CD4-positive, alpha-beta T cell (primary cell): ENCODE data around the gene CTSC. TPM values are rescaled to one million over a fixed set of nuclear protein-coding genes. Genes with fewer than 3 reads are reported as not detected.

Source experiments
- ATAC-seq: fragments of 200-7000 bp; cut with Tn5 transposase; one replicate; pipeline ENCODE4 v1.10.0; 2022; ENCODE audit warnings: mild to moderate bottlenecking; ENCODE audit not compliant: poor library complexity
- CTCF ChIA-PET: fragments of 350-600 bp; sonication (Branson Sonifier 250); formaldehyde crosslinking; loops from one replicate; lab custom pipeline; 2021; ENCODE audit warnings: antibody characterized with exemption, inconsistent platforms; lab: Charles Lee
- POLR2A ChIA-PET: fragments of 350-600 bp; sonication (Branson Sonifier 250); formaldehyde crosslinking; loops from one replicate; lab custom pipeline; 2021; ENCODE audit warnings: antibody characterized with exemption, inconsistent platforms; lab: Charles Lee
- DNase-seq, 14 experiments: peaks; one replicate each; pipeline ENCODE4 v3.0.0-alpha.2; 2013 to 2020; ENCODE audit warnings: mixed read lengths in 2 of 14
- H3K27ac ChIP-seq, 2 donors: one replicate each; pipeline versions ENCODE4 v1.5.1 to v1.7.0; 2013; ENCODE audit warnings: low read length in 2 of 2, low read depth in 1 of 2, mild to moderate bottlenecking in 1 of 2
- H3K27me3 ChIP-seq, 2 experiments: 1 replicate in 1 of 2; 2 replicates in 1 of 2; pipeline versions ENCODE4 v1.6.1 to v1.7.0; 2013; ENCODE audit warnings: low read length in 2 of 2, control low read depth in 1 of 2, mild to moderate bottlenecking in 1 of 2, moderate library complexity in 1 of 2; ENCODE audit not compliant: insufficient read depth in 2 of 2, control insufficient read depth in 1 of 2
- H3K36me3 ChIP-seq: one replicate; pipeline ENCODE4 v1.6.1; 2013; ENCODE audit warnings: low read length, control low read depth; ENCODE audit not compliant: insufficient read depth
- H3K4me1 ChIP-seq: one replicate; pipeline ENCODE4 v1.6.1; 2013; ENCODE audit warnings: low read length, control low read depth; ENCODE audit not compliant: insufficient read depth
- H3K4me3 ChIP-seq: one replicate; pipeline ENCODE4 v1.5.1; 2013; ENCODE audit warnings: mild to moderate bottlenecking, low read length, moderate library complexity
- H3K9me3 ChIP-seq, 2 experiments: 1 replicate in 1 of 2; 2 replicates in 1 of 2; pipeline versions ENCODE4 v1.6.1 to v1.7.0; 2013; ENCODE audit warnings: low read length in 2 of 2, mild to moderate bottlenecking in 2 of 2, control low read depth in 1 of 2, moderate library complexity in 1 of 2; ENCODE audit not compliant: control insufficient read depth in 1 of 2, insufficient read depth in 1 of 2
- H3K27ac Mint-ChIP-seq: one replicate; pipeline ENCODE4 v1.8.0; 2020; ENCODE audit warnings: mixed read lengths
- H3K27me3 Mint-ChIP-seq: one replicate; pipeline ENCODE4 v1.8.0; 2021; ENCODE audit warnings: mixed read lengths
- H3K36me3 Mint-ChIP-seq: one replicate; pipeline ENCODE4 v1.8.0; 2021; ENCODE audit warnings: low read depth, mixed read lengths
- H3K4me1 Mint-ChIP-seq: one replicate; pipeline ENCODE4 v1.8.0; 2021; ENCODE audit warnings: low read depth, mixed read lengths
- H3K4me3 Mint-ChIP-seq: one replicate; pipeline ENCODE4 v1.8.0; 2020; ENCODE audit warnings: mild to moderate bottlenecking, mixed read lengths
- H3K9me3 Mint-ChIP-seq: one replicate; pipeline ENCODE4 v1.8.0; 2020; ENCODE audit warnings: mixed read lengths
- intact Hi-C, 2 experiments: fragments of 100-400 bp; cut with DNase I in 1 of 2; cut with micrococcal nuclease in 1 of 2; formaldehyde crosslinking; loops; one replicate each; pipeline versions ENCODE4 v1.15.1 to v1.9.0; 2023 to 2025; cut with DNase I, micrococcal nuclease
- total RNA-seq, 174 experiments: library from RNA in 2 of 174; stranded (reverse) in 2 of 174; gene quantifications; one replicate each; pipeline ENCODE4 v1.2.3 and lab custom pipeline; 2021 to 2026
- TF ChIP-seq, protein P1 (sequence below): fragments of 200-600 bp; IDR thresholded peaks from one replicate; pipeline ENCODE4 v1.8.0; 2022; ENCODE audit warnings: antibody characterized with exemption, mild to moderate bottlenecking

The CTSC gene
- total RNA-seq, 2 experiments from 2014 or later: 28.5 to 32.6 TPM

DNA sequence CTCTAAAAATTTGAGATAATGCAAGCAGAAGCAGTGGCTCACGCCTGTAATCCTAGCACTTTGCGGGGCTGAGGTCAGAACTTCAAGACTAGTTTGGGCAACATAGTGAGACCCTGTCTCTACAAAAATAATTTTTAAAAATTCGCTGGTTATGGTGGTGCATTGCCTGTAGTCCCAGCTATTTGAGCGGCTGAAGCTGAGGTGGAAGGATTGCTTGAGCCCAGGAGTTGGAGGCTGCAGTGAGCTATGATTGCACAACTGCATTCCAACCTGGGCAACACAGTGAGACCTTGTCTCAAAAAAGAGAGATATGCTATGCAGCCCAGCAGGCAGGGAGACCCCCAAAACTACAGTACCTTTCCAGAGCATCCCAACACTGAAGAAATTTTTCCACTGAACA lies 2.3 kb downstream of the CTSC start:
- no peak for ATAC-seq
- Mint-ChIP-seq H3K27ac (peak overlapping the region; percentile 97), H3K4me3 (peak overlapping the region; percentile 91), H3K9me3 (no peaks in the 10 kb centered on the region), H3K27me3 (no peaks in the 10 kb centered on the region), H3K4me1 (peaks cover 90% of the 10 kb centered on the region), H3K36me3 (peaks cover 67% of the 10 kb centered on the region)
- H3K4me1 ChIP-seq: peaks cover 26% of the 10 kb centered on the region
- H3K9me3 ChIP-seq: no peaks in the 10 kb centered on the region
- POLR2A ChIA-PET: interaction anchor here (0.8 to 1.9 kb wide), 3 partner anchors 10 to 79 kb away, joined by 3 to 6 read pairs (median 3); no protein-coding TSS in a partner anchor
- intact Hi-C loops: loop anchor here in 1 of 2 experiments (10.0 kb wide), 1 partner anchor 510 kb away; no protein-coding TSS in a partner anchor
- no peaks in the 10 kb centered on the region for H3K27me3 ChIP-seq
- H3K36me3 ChIP-seq: peaks cover 46% of the 10 kb centered on the region
- TF ChIP-seq, protein P1, sequence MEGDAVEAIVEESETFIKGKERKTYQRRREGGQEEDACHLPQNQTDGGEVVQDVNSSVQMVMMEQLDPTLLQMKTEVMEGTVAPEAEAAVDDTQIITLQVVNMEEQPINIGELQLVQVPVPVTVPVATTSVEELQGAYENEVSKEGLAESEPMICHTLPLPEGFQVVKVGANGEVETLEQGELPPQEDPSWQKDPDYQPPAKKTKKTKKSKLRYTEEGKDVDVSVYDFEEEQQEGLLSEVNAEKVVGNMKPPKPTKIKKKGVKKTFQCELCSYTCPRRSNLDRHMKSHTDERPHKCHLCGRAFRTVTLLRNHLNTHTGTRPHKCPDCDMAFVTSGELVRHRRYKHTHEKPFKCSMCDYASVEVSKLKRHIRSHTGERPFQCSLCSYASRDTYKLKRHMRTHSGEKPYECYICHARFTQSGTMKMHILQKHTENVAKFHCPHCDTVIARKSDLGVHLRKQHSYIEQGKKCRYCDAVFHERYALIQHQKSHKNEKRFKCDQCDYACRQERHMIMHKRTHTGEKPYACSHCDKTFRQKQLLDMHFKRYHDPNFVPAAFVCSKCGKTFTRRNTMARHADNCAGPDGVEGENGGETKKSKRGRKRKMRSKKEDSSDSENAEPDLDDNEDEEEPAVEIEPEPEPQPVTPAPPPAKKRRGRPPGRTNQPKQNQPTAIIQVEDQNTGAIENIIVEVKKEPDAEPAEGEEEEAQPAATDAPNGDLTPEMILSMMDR: no peak
- peak overlapping the region; percentile 93 for H3K4me3 ChIP-seq
- no peak for DNase-seq
- no peak overlapping the region for H3K27ac ChIP-seq
- CTCF ChIA-PET: no interaction called here

DNA sequence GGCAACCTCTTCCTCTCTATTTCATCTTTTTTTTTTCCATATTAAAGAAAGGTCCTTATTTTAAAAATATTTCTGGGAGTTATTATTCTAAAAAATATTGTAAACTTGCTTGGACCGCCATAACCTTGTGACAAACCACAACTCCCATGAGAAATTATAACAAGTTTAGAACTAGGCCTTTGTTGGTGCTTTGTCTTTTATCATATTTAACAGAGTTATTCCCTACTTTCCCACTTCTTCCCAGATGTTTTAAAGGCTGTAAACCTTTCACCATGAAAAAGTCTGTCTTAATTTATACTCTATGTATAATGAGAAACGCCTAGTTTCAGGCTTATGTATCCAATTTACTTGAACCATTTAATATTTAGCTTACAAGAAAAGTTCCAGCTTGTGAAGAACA lies 3.7 kb downstream of the CTSC start:
- ATAC-seq (no peak), DNase-seq (no peak)
- Histone ChIP-seq H3K27ac (no peak overlapping the region), H3K4me3 (no peak overlapping the region), H3K27me3 (no peaks in the 10 kb centered on the region), H3K9me3 (no peaks in the 10 kb centered on the region), H3K36me3 (peaks cover 46% of the 10 kb centered on the region), H3K4me1 (peaks cover 30% of the 10 kb centered on the region)
- intact Hi-C loops: loop anchor here in 1 of 2 experiments (10.0 kb wide), 1 partner anchor 511 kb away; no protein-coding TSS in a partner anchor
- Mint-ChIP-seq H3K27ac (no peak overlapping the region), H3K27me3 (no peaks in the 10 kb centered on the region), H3K4me1 (peaks cover 89% of the 10 kb centered on the region), H3K9me3 (no peaks in the 10 kb centered on the region), H3K36me3 (peaks cover 81% of the 10 kb centered on the region), H3K4me3 (peak overlapping the region; percentile 22)
- CTCF ChIA-PET: no interaction called here
- POLR2A ChIA-PET: interaction anchor here (1.9 kb wide), 1 partner anchor 9 kb away, joined by 6 read pairs; no protein-coding TSS in a partner anchor
- TF ChIP-seq, protein P1: no peak

- Histone ChIP-seq H3K9me3 (no peaks in the 10 kb centered on the region), H3K27me3 (no peaks in the 10 kb centered on the region), H3K36me3 (peaks cover 47% of the 10 kb centered on the region), H3K4me1 (peaks cover 27% of the 10 kb centered on the region), H3K27ac (no peak overlapping the region), H3K4me3 (no peak overlapping the region)
- Mint-ChIP-seq H3K4me3 (peak overlapping the region; percentile 5), H3K27ac (no peak overlapping the region), H3K9me3 (no peaks in the 10 kb centered on the region), H3K27me3 (no peaks in the 10 kb centered on the region), H3K4me1 (peaks cover 92% of the 10 kb centered on the region), H3K36me3 (peaks cover 91% of the 10 kb centered on the region)
- intact Hi-C loops: loop anchor here in 1 of 2 experiments (10.0 kb wide), 1 partner anchor 512 kb away; no protein-coding TSS in a partner anchor
- ChIA-PET CTCF (no interaction called here), POLR2A (no interaction called here)
- DNase-seq (no peak), ATAC-seq (no peak)
- TF ChIP-seq, protein P1: no peak
Observed at GRCh38 chr11:88332851-88333250, 4.7 kb downstream of the CTSC start.
